22Rv1 (cell line): ENCODE measurements around the gene CAMK2B.

ENCODE experiments used
- CTCF ChIP-seq: fragments of 450-650 bp; IDR thresholded peaks from 2 replicates; pipeline ENCODE4 v1.5.1; 2017; ENCODE audit warnings: mild to moderate bottlenecking
- ZFX ChIP-seq: fragments of 450-650 bp; IDR thresholded peaks from 2 replicates; pipeline ENCODE4 v1.6.1; 2017; ENCODE audit warnings: antibody characterized with exemption, borderline replicate concordance

GRCh38 chr7:44240376-44240775 is 85.0 kb downstream of the CAMK2B start:
- TF ChIP-seq CTCF (no peak), ZFX (no peak)
